ENCODE data around the gene STT3A. TPM values are rescaled to one million over a fixed set of nuclear protein-coding genes. Genes with fewer than 3 reads are reported as not detected.

Gene STT3A
- total RNA-seq, 1 experiment from 2014 or later: 156 TPM

- Histone ChIP-seq H3K9me2 (ENCODE audit: insufficient read depth) (no peaks in the 10 kb centered on the region), H4K20me1 (ENCODE audit: insufficient read depth) (0 out of 2 replicates have a peak, but pooled peaks cover 4% of the 10 kb centered on the region), H3K4me2 (ENCODE audit: low read length) (no peak overlapping the region), H3K4me1 (ENCODE audit: control insufficient read depth in 1 of 2, insufficient read depth in 2 of 2, low read length in 2 of 2) (no peaks in the 10 kb centered on the region), H3K36me3 (ENCODE audit: control insufficient read depth in 1 of 2, insufficient read depth in 2 of 2, low read length in 2 of 2) (0 out of 4 replicates have a peak, but pooled peaks cover 0 to 4% of the 10 kb centered on the region in 2 experiments), H3K79me2 (ENCODE audit: insufficient read depth, low read length) (peaks cover 7% of the 10 kb centered on the region), H3K27ac (ENCODE audit: low read depth, low read length) (no peak overlapping the region), H3K27me3 (ENCODE audit: insufficient read depth, low read length) (no peaks in the 10 kb centered on the region), H2AFZ (ENCODE audit: low read depth, low read length, poor library complexity, severe bottlenecking) (no peak overlapping the region), H3K9me3 (ENCODE audit: control insufficient read depth in 1 of 2, insufficient read depth in 1 of 2, low read depth in 1 of 2, low read length in 2 of 2) (no peaks in the 10 kb centered on the region), H3K9ac (ENCODE audit: low read length) (no peak overlapping the region), H3K4me3 (replicated peaks in 1 of 2; ENCODE audit: low read depth in 1 of 2, low read length in 2 of 2) (no peak overlapping the region)
- TF ChIP-seq, protein P1, sequence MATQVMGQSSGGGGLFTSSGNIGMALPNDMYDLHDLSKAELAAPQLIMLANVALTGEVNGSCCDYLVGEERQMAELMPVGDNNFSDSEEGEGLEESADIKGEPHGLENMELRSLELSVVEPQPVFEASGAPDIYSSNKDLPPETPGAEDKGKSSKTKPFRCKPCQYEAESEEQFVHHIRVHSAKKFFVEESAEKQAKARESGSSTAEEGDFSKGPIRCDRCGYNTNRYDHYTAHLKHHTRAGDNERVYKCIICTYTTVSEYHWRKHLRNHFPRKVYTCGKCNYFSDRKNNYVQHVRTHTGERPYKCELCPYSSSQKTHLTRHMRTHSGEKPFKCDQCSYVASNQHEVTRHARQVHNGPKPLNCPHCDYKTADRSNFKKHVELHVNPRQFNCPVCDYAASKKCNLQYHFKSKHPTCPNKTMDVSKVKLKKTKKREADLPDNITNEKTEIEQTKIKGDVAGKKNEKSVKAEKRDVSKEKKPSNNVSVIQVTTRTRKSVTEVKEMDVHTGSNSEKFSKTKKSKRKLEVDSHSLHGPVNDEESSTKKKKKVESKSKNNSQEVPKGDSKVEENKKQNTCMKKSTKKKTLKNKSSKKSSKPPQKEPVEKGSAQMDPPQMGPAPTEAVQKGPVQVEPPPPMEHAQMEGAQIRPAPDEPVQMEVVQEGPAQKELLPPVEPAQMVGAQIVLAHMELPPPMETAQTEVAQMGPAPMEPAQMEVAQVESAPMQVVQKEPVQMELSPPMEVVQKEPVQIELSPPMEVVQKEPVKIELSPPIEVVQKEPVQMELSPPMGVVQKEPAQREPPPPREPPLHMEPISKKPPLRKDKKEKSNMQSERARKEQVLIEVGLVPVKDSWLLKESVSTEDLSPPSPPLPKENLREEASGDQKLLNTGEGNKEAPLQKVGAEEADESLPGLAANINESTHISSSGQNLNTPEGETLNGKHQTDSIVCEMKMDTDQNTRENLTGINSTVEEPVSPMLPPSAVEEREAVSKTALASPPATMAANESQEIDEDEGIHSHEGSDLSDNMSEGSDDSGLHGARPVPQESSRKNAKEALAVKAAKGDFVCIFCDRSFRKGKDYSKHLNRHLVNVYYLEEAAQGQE (IDR thresholded peaks at IDR 0.05; ENCODE audit: low read depth): no peak
- TF ChIP-seq ZNF274 (IDR thresholded peaks at IDR 0.05; ENCODE audit: low read depth, low read length) (no peak), SRF (IDR thresholded peaks at IDR 0.05; ENCODE audit: low read depth) (no peak), JUND (IDR thresholded peaks at IDR 0.05) (no peak)
- BruUV-seq (replicated peaks): no TSS peak
- DNase-seq (ENCODE audit: low read depth, low spot score) (no peak), ATAC-seq (no peak)
- RAD21 ChIA-PET (ENCODE audit: low non-redundant PET in 1 of 2, low total read pairs in 2 of 2, uncharacterized antibody in 2 of 2, unreplicated experiment in 2 of 2): interaction anchor here in 1 of 2 experiments (0.7 kb wide), 1 partner anchor 200 kb away, joined by 3 read pairs; no protein-coding TSS in a partner anchor
- CTCF ChIA-PET: no interaction called here
- intact Hi-C loops (cut with micrococcal nuclease): no loop called here
- POLR2A ChIA-PET: no interaction called here
Measured at GRCh38 chr11:125671561-125671960, 78.9 kb downstream of the STT3A start.

Other genes with a start within 250 kb of the STT3A start
- 1.5 TPM for gene FEZ1, start 96.6 kb upstream of the STT3A start, total RNA-seq (2021; ENCODE audit: unreplicated experiment)
- 130 TPM for gene EI24, start 23.4 kb upstream of the STT3A start, total RNA-seq (2021; ENCODE audit: unreplicated experiment)
- 69.3 TPM for gene CHEK1, start 32.3 kb downstream of the STT3A start, total RNA-seq (2021; ENCODE audit: unreplicated experiment)
- not detected for gene ACRV1, start 88.0 kb downstream of the STT3A start, total RNA-seq (2021; ENCODE audit: unreplicated experiment)
- not detected for gene PATE1, start 153.4 kb downstream of the STT3A start, total RNA-seq (2021; ENCODE audit: unreplicated experiment)
- not detected for gene PATE2, start 186.0 kb downstream of the STT3A start, total RNA-seq (2021; ENCODE audit: unreplicated experiment)
- gene PATE3, start 195.3 kb downstream of the STT3A start, total RNA-seq (2021; ENCODE audit: unreplicated experiment): not detected
- not detected for gene PATE4, start 240.5 kb downstream of the STT3A start, total RNA-seq (2021; ENCODE audit: unreplicated experiment)